Measurements from ENCODE around the gene EEF1G.

DNA sequence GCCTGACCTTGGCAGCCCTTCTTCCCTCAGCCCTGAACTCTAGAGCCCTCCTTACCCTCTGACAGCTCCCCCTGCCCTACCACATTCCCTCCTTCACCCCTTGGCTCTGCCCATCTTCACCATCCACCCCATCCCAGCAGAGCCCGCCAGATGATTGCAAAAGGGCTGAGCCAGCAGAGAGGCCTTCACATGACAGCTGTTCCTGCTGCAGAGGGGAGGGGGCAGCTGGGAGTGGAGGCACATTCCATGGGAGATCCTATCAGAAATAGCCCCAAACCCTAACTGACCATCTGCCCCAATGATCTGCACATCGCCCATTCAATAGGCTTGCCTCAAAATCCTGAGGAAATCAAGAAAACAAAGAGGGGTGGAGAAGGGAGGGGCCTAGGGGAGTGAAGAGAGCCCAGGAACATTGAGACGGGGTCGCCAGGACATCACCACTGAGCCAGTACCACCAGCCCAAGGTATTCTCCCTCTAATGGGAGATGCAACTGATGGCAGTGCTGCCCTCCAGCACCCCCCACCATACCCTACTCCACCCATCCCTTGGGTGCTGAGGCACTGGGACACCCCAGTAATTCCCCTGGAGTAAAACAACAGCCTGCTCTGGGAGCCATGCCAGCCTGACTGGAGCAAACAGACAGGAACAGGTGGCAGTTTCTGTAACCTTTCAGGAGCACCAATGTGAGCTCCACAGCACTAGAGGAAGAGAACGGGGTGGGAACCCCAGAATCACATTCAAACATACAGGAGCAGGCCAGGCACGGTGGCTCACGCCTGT is 19.1 kb downstream of the EEF1G start:
- TF ChIP-seq, protein P1, sequence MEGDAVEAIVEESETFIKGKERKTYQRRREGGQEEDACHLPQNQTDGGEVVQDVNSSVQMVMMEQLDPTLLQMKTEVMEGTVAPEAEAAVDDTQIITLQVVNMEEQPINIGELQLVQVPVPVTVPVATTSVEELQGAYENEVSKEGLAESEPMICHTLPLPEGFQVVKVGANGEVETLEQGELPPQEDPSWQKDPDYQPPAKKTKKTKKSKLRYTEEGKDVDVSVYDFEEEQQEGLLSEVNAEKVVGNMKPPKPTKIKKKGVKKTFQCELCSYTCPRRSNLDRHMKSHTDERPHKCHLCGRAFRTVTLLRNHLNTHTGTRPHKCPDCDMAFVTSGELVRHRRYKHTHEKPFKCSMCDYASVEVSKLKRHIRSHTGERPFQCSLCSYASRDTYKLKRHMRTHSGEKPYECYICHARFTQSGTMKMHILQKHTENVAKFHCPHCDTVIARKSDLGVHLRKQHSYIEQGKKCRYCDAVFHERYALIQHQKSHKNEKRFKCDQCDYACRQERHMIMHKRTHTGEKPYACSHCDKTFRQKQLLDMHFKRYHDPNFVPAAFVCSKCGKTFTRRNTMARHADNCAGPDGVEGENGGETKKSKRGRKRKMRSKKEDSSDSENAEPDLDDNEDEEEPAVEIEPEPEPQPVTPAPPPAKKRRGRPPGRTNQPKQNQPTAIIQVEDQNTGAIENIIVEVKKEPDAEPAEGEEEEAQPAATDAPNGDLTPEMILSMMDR (IDR thresholded peaks at IDR 0.05) = no peak
- TF ChIP-seq POLR2A (IDR thresholded peaks at IDR 0.05) = no peak

All from uterus (tissue), 2 donors.